ENCODE measurements around the gene UAP1.

- TF ChIP-seq POLR2A (IDR thresholded peaks at IDR 0.05; ENCODE audit: low read depth, low read length) (no peak), POLR2AphosphoS5 (IDR thresholded peaks at IDR 0.05; ENCODE audit: insufficient read depth, low read depth, low read length) (no peak), EZH2 (IDR thresholded peaks at IDR 0.05; ENCODE audit: borderline replicate concordance, low read depth, low read length, severe bottlenecking) (no peak)
- TF ChIP-seq, protein P1, sequence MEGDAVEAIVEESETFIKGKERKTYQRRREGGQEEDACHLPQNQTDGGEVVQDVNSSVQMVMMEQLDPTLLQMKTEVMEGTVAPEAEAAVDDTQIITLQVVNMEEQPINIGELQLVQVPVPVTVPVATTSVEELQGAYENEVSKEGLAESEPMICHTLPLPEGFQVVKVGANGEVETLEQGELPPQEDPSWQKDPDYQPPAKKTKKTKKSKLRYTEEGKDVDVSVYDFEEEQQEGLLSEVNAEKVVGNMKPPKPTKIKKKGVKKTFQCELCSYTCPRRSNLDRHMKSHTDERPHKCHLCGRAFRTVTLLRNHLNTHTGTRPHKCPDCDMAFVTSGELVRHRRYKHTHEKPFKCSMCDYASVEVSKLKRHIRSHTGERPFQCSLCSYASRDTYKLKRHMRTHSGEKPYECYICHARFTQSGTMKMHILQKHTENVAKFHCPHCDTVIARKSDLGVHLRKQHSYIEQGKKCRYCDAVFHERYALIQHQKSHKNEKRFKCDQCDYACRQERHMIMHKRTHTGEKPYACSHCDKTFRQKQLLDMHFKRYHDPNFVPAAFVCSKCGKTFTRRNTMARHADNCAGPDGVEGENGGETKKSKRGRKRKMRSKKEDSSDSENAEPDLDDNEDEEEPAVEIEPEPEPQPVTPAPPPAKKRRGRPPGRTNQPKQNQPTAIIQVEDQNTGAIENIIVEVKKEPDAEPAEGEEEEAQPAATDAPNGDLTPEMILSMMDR (IDR thresholded peaks at IDR 0.05; ENCODE audit: extremely low read depth in 1 of 2, insufficient read depth in 1 of 2, low read depth in 1 of 2, low read length in 2 of 2), result no peak
Measured at GRCh38 chr1:162596514-162597170, 35.1 kb downstream of the UAP1 start.
